Neural progenitor cell (in vitro differentiated cells): ENCODE measurements around the gene E2F1.
"Not testable (repeated sequence)": the region's sequence is repeated elsewhere in the genome, so short reads cannot be mapped to it uniquely, and the experiment has no call there.

Experiments used
- EZH2 ChIP-seq: fragments of 200-600 bp; sonication (generic); IDR thresholded peaks from 2 replicates; pipeline ENCODE4 v1.6.1; 2017; ENCODE audit warnings: antibody characterized with exemption, mild to moderate bottlenecking, moderate library complexity
- EZH2phosphoT487 ChIP-seq: fragments of 200-600 bp; sonication (generic); IDR thresholded peaks from 2 replicates; pipeline ENCODE4 v1.6.1; 2017; ENCODE audit warnings: antibody characterized with exemption
- TF ChIP-seq, protein P1 (sequence below): fragments of 200-600 bp; sonication (generic); IDR thresholded peaks from 2 replicates; pipeline ENCODE4 v1.5.1; 2017; ENCODE audit warnings: antibody characterized with exemption, mild to moderate bottlenecking

DNA sequence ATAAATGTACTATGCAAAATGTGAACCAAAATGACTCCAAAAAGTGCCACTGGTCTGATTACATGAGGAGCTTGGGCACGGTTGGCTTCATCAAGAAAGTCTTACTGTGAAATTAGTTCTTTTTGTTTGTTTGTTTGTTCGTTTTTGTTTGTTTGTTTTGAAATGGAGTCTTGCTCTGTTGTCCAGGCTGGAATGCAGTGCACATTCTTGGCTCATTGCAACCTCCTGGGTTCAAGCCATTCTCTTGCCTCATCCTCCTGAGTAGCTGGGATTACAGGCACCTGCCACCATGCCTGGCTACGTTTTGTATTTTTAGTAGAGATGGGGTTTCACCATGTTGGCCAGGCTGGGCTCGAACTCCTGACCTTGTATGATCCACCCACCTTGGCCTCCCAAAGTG is 54.3 kb downstream of the E2F1 start:
- TF ChIP-seq, protein P1, sequence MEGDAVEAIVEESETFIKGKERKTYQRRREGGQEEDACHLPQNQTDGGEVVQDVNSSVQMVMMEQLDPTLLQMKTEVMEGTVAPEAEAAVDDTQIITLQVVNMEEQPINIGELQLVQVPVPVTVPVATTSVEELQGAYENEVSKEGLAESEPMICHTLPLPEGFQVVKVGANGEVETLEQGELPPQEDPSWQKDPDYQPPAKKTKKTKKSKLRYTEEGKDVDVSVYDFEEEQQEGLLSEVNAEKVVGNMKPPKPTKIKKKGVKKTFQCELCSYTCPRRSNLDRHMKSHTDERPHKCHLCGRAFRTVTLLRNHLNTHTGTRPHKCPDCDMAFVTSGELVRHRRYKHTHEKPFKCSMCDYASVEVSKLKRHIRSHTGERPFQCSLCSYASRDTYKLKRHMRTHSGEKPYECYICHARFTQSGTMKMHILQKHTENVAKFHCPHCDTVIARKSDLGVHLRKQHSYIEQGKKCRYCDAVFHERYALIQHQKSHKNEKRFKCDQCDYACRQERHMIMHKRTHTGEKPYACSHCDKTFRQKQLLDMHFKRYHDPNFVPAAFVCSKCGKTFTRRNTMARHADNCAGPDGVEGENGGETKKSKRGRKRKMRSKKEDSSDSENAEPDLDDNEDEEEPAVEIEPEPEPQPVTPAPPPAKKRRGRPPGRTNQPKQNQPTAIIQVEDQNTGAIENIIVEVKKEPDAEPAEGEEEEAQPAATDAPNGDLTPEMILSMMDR, result not testable (repeated sequence)
- TF ChIP-seq EZH2, EZH2phosphoT487: not testable (repeated sequence)
